ENCODE results near the gene FAM219B.
A peak's percentile ranks its signal among the peaks of the same experiment; 100 is the strongest.

FAM219B gene

DNA sequence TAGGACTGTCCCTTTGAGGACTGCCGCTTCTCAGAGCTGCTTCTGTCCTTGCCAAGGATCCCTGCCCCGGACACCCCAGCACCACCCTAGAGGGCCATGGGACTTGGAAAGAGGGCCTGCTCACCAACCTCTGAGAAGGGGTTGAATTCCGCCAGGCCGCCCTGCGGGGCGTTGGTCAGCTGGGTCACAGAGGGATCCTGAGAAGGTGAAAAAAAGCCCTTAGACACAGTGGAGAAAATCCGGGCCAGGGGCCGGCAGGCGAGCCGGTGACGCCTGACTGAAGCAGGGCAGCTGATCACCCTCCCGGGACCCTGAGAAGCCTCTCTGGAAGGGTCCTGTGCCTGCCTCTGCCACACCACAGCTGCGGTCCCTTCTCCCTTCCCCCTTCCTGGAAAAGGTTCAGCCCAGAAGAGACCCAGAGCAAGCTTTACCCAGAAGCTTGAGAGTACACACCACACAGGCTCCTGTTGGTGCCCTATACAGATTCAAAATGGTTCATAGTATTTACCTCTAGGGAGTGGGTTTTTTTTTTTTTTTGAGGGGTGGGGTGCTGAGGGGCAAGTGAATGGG, 52.1 kb downstream of the FAM219B start:
- DNase-seq: no peak
- H3K4me1 Mint-ChIP-seq (ENCODE audit: low read depth): peaks cover 32% of the 10 kb centered on the region
- no peak overlapping the region for H3K4me3 Mint-ChIP-seq
- no peak overlapping the region for H3K27ac Mint-ChIP-seq
- no peaks in the 10 kb centered on the region for H3K27me3 Mint-ChIP-seq
- H3K9me3 Mint-ChIP-seq: no peaks in the 10 kb centered on the region
- peaks cover 66% of the 10 kb centered on the region for H3K36me3 Mint-ChIP-seq (ENCODE audit: low read depth)

DNA sequence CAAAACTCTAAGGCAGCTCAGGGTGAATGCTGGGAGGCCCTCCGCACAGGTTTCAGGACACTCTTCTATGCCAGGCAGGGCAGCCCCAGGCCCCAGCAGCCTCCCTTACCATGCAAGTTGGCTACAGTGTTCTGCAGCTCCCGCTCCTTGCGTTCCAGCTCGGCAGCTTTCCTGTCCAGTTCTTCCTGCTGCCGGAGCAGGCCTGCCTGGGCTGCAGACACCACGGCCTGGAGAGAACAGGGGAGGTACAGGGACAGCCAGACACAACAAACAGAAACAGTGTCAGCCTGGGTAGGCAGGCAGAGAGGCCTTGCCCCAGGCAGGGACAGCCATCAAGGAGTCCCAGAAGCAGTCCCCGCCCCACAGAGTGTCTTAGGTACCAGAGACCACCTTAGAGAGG, 54.7 kb downstream of the FAM219B start:
- peaks cover 9% of the 10 kb centered on the region for H3K4me1 Mint-ChIP-seq (ENCODE audit: low read depth)
- H3K4me3 Mint-ChIP-seq: no peak overlapping the region
- H3K36me3 Mint-ChIP-seq (ENCODE audit: low read depth): peaks cover 81% of the 10 kb centered on the region
- H3K9me3 Mint-ChIP-seq: no peaks in the 10 kb centered on the region
- DNase-seq: no peak
- no peaks in the 10 kb centered on the region for H3K27me3 Mint-ChIP-seq
- H3K27ac Mint-ChIP-seq: peak overlapping the region; percentile 69

DNA sequence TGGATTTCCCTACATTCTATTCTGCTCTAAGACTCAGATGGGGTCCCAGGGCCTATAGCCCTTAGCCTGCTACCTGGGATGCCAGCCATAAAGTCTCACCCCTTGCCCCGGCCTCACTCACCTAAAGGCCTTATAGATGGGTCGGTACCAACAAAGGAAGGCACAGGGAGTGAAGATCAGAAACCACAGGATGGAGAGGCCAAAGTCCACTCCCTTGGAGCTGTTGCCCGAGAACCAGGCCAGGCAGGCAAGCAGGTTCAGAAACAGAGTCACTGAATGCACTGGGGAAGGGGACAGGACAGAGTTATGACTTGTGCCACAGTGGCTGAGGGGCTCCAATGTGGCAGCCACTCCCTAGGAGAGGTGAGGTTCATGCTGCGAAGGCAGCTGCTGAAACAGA, 56.3 kb downstream of the FAM219B start:
- Mint-ChIP-seq H3K36me3 (ENCODE audit: low read depth) (peaks cover 85% of the 10 kb centered on the region), H3K4me3 (no peak overlapping the region), H3K4me1 (ENCODE audit: low read depth) (peaks cover 9% of the 10 kb centered on the region), H3K27me3 (no peaks in the 10 kb centered on the region), H3K9me3 (no peaks in the 10 kb centered on the region), H3K27ac (no peak overlapping the region)
- DNase-seq: no peak
